SH-SY5Y (cell line): ENCODE results near the gene MOB3B.

Source experiments
- GATA2 ChIP-seq: IDR thresholded peaks from 2 replicates; pipeline ENCODE4 v1.6.1; 2011; ENCODE audit warnings: mild to moderate bottlenecking, low read depth, low read length
- GATA3 ChIP-seq: IDR thresholded peaks from 2 replicates; pipeline ENCODE4 v1.6.1; 2011; ENCODE audit warnings: low read depth, mild to moderate bottlenecking, low read length, moderate library complexity

DNA sequence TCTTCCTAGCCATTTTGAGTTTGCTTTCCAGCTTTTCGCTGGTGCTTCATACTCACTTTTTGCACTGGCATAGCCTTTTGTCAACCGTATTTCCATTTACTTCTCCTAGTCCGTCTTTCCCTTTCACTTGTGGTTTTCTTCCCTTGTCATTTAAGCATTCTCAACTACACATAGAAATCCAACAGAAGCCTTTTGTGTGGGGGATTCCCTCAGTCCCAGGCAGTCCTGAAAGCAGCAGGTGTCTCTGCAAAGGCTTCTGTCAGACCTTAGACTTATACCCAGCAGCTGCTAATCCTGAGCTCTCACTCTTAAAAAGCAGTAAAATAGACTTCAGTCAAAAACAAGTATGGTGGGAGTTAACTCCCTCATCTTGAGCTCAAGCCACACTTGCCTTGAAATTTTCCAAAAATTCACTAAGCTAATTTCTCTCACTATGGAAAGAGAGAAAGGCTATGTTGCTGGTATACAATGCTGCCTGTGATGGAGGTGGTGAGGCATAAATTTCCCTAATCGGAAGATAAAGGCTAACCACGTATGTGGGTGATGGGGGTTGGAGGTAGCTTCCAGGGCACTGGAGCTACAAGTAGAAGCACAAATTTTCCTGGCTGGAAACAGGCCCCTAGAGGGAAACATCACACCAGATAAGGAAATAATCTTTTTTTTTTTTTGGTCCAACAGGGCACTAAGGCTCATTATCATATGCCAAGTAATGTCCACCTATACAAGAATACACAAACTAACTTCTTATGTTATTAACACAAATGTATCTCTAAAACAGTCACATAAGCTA, 40.3 kb downstream of the MOB3B start:
- TF ChIP-seq GATA2 (no peak), GATA3 (no peak)
